RWPE2 (cell line): ENCODE data around the gene TSHZ3.

ENCODE experiments used
- ATAC-seq: fragments of 200-7000 bp; cut with Tn5 transposase; 3 replicates; pipeline ENCODE4 v1.9.1; 2021; ENCODE audit warnings: low read depth
- DNase-seq: peaks from one replicate; pipeline ENCODE4 v3.0.0-alpha.2; 2020; ENCODE audit warnings: low spot score
- H3K27ac ChIP-seq: fragments of 450-650 bp; 2 replicates; pipeline ENCODE4 v1.5.1; 2017; ENCODE audit warnings: mild to moderate bottlenecking; ENCODE audit not compliant: poor library complexity, severe bottlenecking
- H3K27me3 ChIP-seq: fragments of 250-450 bp; sonication (Bioruptor Pico); 2 replicates; pipeline ENCODE4 v1.5.1; 2021; ENCODE audit warnings: mild to moderate bottlenecking, moderate library complexity; ENCODE audit not compliant: insufficient read depth, poor library complexity, severe bottlenecking
- H3K36me3 ChIP-seq: fragments of 250-450 bp; sonication (Bioruptor Pico); 2 replicates; pipeline ENCODE4 v1.5.1; 2020; ENCODE audit warnings: low read depth, mild to moderate bottlenecking, moderate library complexity
- H3K4me1 ChIP-seq: fragments of 250-450 bp; sonication (Bioruptor Pico); 2 replicates; pipeline ENCODE4 v1.5.1; 2021; ENCODE audit warnings: mild to moderate bottlenecking, moderate library complexity; ENCODE audit not compliant: insufficient read depth, poor library complexity, severe bottlenecking
- H3K4me3 ChIP-seq: fragments of 250-450 bp; sonication (Bioruptor Pico); 2 replicates; pipeline ENCODE4 v1.5.1; 2021; ENCODE audit warnings: mild to moderate bottlenecking, moderate library complexity; ENCODE audit not compliant: severe bottlenecking
- H3K9me3 ChIP-seq: fragments of 250-450 bp; sonication (Bioruptor Pico); 2 replicates; pipeline ENCODE4 v1.5.1; 2021; ENCODE audit warnings: mild to moderate bottlenecking, moderate library complexity; ENCODE audit not compliant: severe bottlenecking
- TF ChIP-seq, protein P1 (sequence below): fragments of 450-650 bp; IDR thresholded peaks from one replicate; pipeline ENCODE4 v1.5.1; 2017; ENCODE audit warnings: mild to moderate bottlenecking, moderate library complexity; ENCODE audit not compliant: poor library complexity, severe bottlenecking

The TSHZ3 gene

DNA sequence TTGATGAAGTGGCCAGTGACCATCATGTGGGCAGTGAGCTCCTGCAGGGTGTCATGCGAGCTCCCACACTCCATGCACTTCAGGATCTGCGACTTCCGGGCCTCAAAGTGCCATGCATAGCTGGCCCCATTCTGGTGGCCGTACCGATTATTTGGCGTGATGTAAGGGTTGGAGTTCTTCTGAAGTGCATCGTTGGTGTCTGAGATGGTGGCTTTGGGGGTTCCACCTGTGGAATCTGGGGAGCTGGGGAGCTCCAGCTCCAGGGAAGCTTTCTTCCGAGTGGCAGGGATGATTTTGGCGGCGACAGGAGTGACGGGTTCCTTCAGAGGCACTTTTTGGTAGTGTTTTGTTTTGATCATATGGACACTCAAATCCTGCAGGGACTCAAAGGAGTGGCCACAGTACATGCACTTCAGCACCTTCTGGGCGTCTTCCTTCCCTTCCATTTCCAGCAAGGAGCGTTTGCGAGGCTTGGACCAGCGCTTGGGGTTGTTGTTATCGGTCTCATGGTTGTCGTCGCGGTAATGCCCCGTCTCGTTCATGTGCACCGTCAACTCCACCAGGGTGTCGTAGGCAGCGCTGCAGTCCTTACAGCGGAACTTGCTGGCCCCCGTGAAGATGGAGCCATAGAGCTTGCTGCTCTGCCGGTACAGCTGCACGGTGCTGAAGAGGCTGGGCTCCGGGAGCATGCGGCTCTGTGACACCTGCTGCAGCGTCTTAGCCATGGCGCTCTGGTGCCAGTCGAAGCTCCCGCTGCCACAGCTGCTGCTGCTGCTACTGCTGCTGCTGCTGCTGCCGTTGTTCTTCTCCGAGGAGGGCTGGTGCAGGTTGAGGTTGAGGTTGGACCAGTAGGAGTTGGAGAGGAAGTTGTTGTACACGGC is 70.4 kb downstream of the TSHZ3 start:
- H3K27me3 ChIP-seq, result no peaks in the 10 kb centered on the region
- ATAC-seq, result no peak

DNA sequence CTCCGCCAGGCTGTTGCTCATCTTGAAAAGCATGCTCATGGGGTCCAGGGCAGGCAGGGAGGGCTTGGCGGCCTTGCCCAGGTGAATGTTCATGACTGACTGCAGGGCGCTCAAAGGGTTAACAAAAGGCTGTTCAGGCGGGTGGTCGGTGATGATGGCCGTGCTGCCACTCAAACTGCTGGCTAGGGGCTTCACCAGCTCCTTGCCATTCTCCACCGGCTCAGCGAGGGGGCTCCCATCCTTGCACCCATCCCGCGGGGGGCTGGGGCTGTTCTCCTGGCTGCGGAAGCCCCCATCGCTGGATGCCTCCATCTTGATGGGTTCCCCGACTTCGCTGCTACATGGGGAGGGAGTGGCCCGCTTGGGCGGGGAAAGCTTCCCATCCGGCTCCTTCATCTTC is 71.7 kb downstream of the TSHZ3 start:
- Histone ChIP-seq H3K36me3 (no peaks in the 10 kb centered on the region), H3K27me3 (no peaks in the 10 kb centered on the region), H3K4me1 (no peaks in the 10 kb centered on the region), H3K9me3 (no peaks in the 10 kb centered on the region), H3K4me3 (no peak overlapping the region), H3K27ac (no peak overlapping the region)
- ATAC-seq (no peak), DNase-seq (peak; percentile 33)
- TF ChIP-seq, protein P1, sequence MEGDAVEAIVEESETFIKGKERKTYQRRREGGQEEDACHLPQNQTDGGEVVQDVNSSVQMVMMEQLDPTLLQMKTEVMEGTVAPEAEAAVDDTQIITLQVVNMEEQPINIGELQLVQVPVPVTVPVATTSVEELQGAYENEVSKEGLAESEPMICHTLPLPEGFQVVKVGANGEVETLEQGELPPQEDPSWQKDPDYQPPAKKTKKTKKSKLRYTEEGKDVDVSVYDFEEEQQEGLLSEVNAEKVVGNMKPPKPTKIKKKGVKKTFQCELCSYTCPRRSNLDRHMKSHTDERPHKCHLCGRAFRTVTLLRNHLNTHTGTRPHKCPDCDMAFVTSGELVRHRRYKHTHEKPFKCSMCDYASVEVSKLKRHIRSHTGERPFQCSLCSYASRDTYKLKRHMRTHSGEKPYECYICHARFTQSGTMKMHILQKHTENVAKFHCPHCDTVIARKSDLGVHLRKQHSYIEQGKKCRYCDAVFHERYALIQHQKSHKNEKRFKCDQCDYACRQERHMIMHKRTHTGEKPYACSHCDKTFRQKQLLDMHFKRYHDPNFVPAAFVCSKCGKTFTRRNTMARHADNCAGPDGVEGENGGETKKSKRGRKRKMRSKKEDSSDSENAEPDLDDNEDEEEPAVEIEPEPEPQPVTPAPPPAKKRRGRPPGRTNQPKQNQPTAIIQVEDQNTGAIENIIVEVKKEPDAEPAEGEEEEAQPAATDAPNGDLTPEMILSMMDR, result no peak

More for the DNA sequence above, 70.4 kb downstream of the TSHZ3 start:
- Histone ChIP-seq H3K4me3 (no peak overlapping the region), H3K36me3 (no peaks in the 10 kb centered on the region), H3K9me3 (no peaks in the 10 kb centered on the region), H3K27ac (no peak overlapping the region), H3K4me1 (no peaks in the 10 kb centered on the region)
- no peak for DNase-seq
- TF ChIP-seq, protein P1, result no peak

DNA sequence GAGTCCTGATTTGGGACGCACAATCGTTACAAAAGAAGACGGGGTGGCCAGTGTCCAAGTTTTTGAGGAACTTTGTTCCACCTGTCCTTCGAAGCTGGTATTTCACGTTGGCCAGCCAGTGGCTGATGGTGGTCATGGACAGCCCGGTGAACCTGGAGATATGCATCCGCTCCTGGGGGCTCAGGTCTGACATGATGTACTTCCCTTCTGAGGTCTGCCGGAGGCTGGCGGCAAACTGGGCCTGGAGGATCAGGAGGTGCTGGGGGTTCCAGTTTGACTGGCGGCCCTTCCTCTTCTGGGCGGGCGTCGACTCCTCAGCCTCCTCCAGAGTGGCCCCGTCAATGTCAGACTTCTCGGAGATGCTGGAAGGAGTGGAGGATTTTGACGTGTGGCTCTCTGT is 72.4 kb downstream of the TSHZ3 start:
- no peak overlapping the region for H3K27ac ChIP-seq
- no peaks in the 10 kb centered on the region for H3K36me3 ChIP-seq
- H3K9me3 ChIP-seq, result no peaks in the 10 kb centered on the region
- no peaks in the 10 kb centered on the region for H3K27me3 ChIP-seq
- TF ChIP-seq, protein P1, result no peak
- no peak overlapping the region for H3K4me3 ChIP-seq
- no peak for DNase-seq
- no peaks in the 10 kb centered on the region for H3K4me1 ChIP-seq
- no peak for ATAC-seq

DNA sequence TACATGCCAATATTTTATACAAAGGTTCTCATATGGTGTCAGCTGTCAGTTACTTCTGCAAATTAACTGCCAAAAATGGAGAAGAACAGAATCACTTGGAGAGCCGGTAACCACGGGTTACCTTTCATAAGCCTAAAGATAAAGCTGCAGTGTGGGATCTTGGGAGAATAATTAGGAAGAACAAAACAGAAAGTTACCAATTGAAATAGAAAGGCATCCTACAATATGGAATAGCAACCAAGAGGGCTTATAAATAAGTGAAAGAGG is 74.2 kb downstream of the TSHZ3 start:
- TF ChIP-seq, protein P1, result no peak
- H3K27ac ChIP-seq, result no peak overlapping the region
- H3K36me3 ChIP-seq, result no peaks in the 10 kb centered on the region
- DNase-seq (no peak), ATAC-seq (no peak)
- no peaks in the 10 kb centered on the region for H3K27me3 ChIP-seq
- no peak overlapping the region for H3K4me3 ChIP-seq
- H3K4me1 ChIP-seq, result no peaks in the 10 kb centered on the region
- no peaks in the 10 kb centered on the region for H3K9me3 ChIP-seq
